Testis (tissue), 3 donors: ENCODE data around the gene ANKRD18B. TPM values are rescaled to one million over a fixed set of nuclear protein-coding genes. Genes with fewer than 3 reads are reported as not detected.
"Not testable (repeated sequence)": the region's sequence is repeated elsewhere in the genome, so short reads cannot be mapped to it uniquely, and the experiment has no call there.

Experiments used
- DNase-seq: peaks from one replicate; pipeline ENCODE4 v3.0.0-alpha.2; 2019
- H3K27ac ChIP-seq, 2 donors: fragments of 200-600 bp; sonication (generic); one replicate each; pipeline ENCODE4 v1.5.1; 2019
- H3K27me3 ChIP-seq: fragments of 200-600 bp; sonication (generic); one replicate; pipeline ENCODE4 v1.5.1; 2019
- H3K36me3 ChIP-seq: fragments of 200-600 bp; sonication (generic); one replicate; pipeline ENCODE4 v1.5.1; 2017; ENCODE audit warnings: low read depth; ENCODE audit errors: missing control alignments
- H3K4me1 ChIP-seq: fragments of 200-600 bp; sonication (generic); one replicate; pipeline ENCODE4 v1.5.1; 2019
- H3K4me3 ChIP-seq, 2 donors: fragments of 200-600 bp; sonication (generic); one replicate each; pipeline ENCODE4 v1.5.1; 2017 to 2019
- H3K9me3 ChIP-seq: fragments of 200-600 bp; sonication (generic); one replicate; pipeline ENCODE4 v1.5.1; 2017
- POLR2A ChIP-seq: fragments of 450-650 bp; IDR thresholded peaks from one replicate; pipeline ENCODE4 v1.6.1; 2017; ENCODE audit warnings: antibody characterized with exemption, mild to moderate bottlenecking, moderate library complexity
- WGBS, 2 donors: methylation state at CpG; one replicate each; pipeline ENCODE4 v1.1.5; 2018; 5-methylcytosine and 5-hydroxymethylcytosine counted together
- intact Hi-C: fragments of 100-400 bp; cut with DNase I; formaldehyde crosslinking; loops from one replicate; pipeline ENCODE4 v1.15.1; 2023; ENCODE audit warnings: low total_unique reads
- polyA plus RNA-seq: library from polyadenylated mRNA; stranded (reverse); fragments of 350-450 nt; fragmentation: Illumina TruSeq; extraction: RNeasy Lipid Tissue Mini Kit (QIAGEN cat#74804); gene quantifications from one replicate; pipeline ENCODE4 v1.2.3, GENCODE V29; 2014; ENCODE audit warnings: low read depth, low replicate concordance; ENCODE audit not compliant: insufficient read depth
- total RNA-seq, 2 donors: library from RNA; depleted of rRNA; stranded (reverse); fragments of >200 nt; gene quantifications; one replicate each; pipeline ENCODE4 v1.2.3, GENCODE V29; 2016
- TF ChIP-seq, protein P1 (sequence below), 3 experiments: fragments of 450-650 bp in 2 of 3; fragments of 200-600 bp in 1 of 3; sonication (generic) in 1 of 3; IDR thresholded peaks; one replicate each; pipeline ENCODE4 v1.5.1; 2016 to 2019; ENCODE audit warnings: antibody characterized with exemption in 3 of 3, mild to moderate bottlenecking in 2 of 3, moderate library complexity in 1 of 3

ANKRD18B gene
- total and polyA plus RNA-seq, 3 donors from 2014 or later: 6.3 to 49.4 (median 33.6) TPM

GRCh38 chr9:33480976-33481375, 43.1 kb upstream of the ANKRD18B start:
- 89 to 92% methylated on average over 6 of the region's 6 CpGs for WGBS, 2 donors
- DNase-seq: no peak
- H3K27ac ChIP-seq: no peak overlapping the region

GRCh38 chr9:33485312-33485711, 38.7 kb upstream of the ANKRD18B start:
- H3K9me3 ChIP-seq, H3K27ac ChIP-seq, H3K4me3 ChIP-seq, H3K4me1 ChIP-seq, intact Hi-C loops, H3K36me3 ChIP-seq, DNase-seq, H3K27me3 ChIP-seq: not testable (repeated sequence)

More at GRCh38 chr9:33480976-33481375, 43.1 kb upstream of the ANKRD18B start:
- Histone ChIP-seq H3K27me3 (no peaks in the 10 kb centered on the region), H3K36me3 (no peaks in the 10 kb centered on the region), H3K4me3 (no peak overlapping the region), H3K9me3 (no peaks in the 10 kb centered on the region), H3K4me1 (no peaks in the 10 kb centered on the region)
- intact Hi-C loops: no loop called here
- no peak for TF ChIP-seq POLR2A
- TF ChIP-seq, protein P1, sequence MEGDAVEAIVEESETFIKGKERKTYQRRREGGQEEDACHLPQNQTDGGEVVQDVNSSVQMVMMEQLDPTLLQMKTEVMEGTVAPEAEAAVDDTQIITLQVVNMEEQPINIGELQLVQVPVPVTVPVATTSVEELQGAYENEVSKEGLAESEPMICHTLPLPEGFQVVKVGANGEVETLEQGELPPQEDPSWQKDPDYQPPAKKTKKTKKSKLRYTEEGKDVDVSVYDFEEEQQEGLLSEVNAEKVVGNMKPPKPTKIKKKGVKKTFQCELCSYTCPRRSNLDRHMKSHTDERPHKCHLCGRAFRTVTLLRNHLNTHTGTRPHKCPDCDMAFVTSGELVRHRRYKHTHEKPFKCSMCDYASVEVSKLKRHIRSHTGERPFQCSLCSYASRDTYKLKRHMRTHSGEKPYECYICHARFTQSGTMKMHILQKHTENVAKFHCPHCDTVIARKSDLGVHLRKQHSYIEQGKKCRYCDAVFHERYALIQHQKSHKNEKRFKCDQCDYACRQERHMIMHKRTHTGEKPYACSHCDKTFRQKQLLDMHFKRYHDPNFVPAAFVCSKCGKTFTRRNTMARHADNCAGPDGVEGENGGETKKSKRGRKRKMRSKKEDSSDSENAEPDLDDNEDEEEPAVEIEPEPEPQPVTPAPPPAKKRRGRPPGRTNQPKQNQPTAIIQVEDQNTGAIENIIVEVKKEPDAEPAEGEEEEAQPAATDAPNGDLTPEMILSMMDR (IDR thresholded peaks at IDR 0.05): no peak

- Histone ChIP-seq H3K4me1 (no peaks in the 10 kb centered on the region), H3K9me3 (no peaks in the 10 kb centered on the region), H3K27ac (no peak overlapping the region), H3K27me3 (no peaks in the 10 kb centered on the region), H3K4me3 (no peak overlapping the region), H3K36me3 (no peaks in the 10 kb centered on the region)
- intact Hi-C loops: no loop called here
- WGBS, 2 donors: 96 to 98% methylated on average over 2 of the region's 2 CpGs
- no peak for DNase-seq
- no peak for TF ChIP-seq POLR2A
- TF ChIP-seq, protein P1 (IDR thresholded peaks at IDR 0.05): no peak
These were observed 35.0 kb upstream of the ANKRD18B start for GRCh38 chr9:33489066-33489465.

GRCh38 chr9:33493819-33494218, 30.2 kb upstream of the ANKRD18B start:
- 74 to 82% methylated on average over 2 of the region's 2 CpGs for WGBS, 2 donors
- H3K4me1 ChIP-seq, intact Hi-C loops, H3K36me3 ChIP-seq, H3K27me3 ChIP-seq, H3K27ac ChIP-seq, DNase-seq, H3K4me3 ChIP-seq, H3K9me3 ChIP-seq: not testable (repeated sequence)

GRCh38 chr9:33498387-33498786, 25.7 kb upstream of the ANKRD18B start:
- Histone ChIP-seq H3K27me3 (no peaks in the 10 kb centered on the region), H3K36me3 (no peaks in the 10 kb centered on the region), H3K27ac (no peak overlapping the region), H3K9me3 (no peaks in the 10 kb centered on the region), H3K4me3 (no peak overlapping the region), H3K4me1 (no peaks in the 10 kb centered on the region)
- no peak for DNase-seq
- 66 to 69% methylated on average over 1 of the region's 1 CpG for WGBS, 2 donors
- TF ChIP-seq, protein P1 (IDR thresholded peaks at IDR 0.05): peak in 1 of 3 experiments; percentile 16
- no peak for TF ChIP-seq POLR2A
- intact Hi-C loops: no loop called here

- Histone ChIP-seq H3K27me3 (no peaks in the 10 kb centered on the region), H3K4me1 (no peaks in the 10 kb centered on the region), H3K4me3 (no peak overlapping the region), H3K27ac (peak overlapping the region; percentile 64 to 66), H3K9me3 (no peaks in the 10 kb centered on the region), H3K36me3 (no peaks in the 10 kb centered on the region)
- intact Hi-C loops: no loop called here
- TF ChIP-seq POLR2A: no peak
- TF ChIP-seq, protein P1 (IDR thresholded peaks at IDR 0.05): no peak
- 59 to 65% methylated on average over 7 of the region's 7 CpGs for WGBS, 2 donors
- peak; percentile 67 for DNase-seq
These were observed 17.3 kb upstream of the ANKRD18B start for GRCh38 chr9:33506626-33507370.
